ENCODE data around the gene SH3GL3. TPM values are rescaled to one million over a fixed set of nuclear protein-coding genes. Genes with fewer than 3 reads are reported as not detected.

The SH3GL3 gene
- polyA plus RNA-seq, 1 of the 3 experiments (the other 2 are of a cell fraction): not detected

DNA sequence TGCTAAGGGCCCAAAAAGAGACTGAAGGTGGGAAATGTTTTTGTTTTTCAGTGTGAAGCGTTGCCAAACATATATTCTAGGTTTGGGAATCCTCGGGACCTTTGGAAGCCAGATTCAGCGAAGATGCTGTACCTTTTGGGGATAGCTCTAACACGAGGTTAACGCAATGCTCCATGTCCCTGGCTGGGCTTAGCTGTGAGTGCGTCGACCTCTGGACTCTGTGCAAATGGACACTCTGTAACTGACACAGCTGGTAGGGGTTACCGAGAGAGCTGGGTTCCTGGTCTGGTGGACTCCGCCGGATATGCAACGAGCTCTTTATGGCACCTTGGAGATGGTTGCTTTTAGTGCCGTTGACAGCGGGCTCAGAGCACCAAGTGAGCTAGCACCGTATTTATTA is 724 bp upstream of the SH3GL3 start:
- TF ChIP-seq JUND (IDR thresholded peaks at IDR 0.05): no peak
- TF ChIP-seq YY1 (IDR thresholded peaks at IDR 0.05; ENCODE audit: low read depth): no peak
- no peak for TF ChIP-seq NRF1 (IDR thresholded peaks at IDR 0.05; ENCODE audit: low read depth, low read length)
- no peak for TF ChIP-seq TCF12 (IDR thresholded peaks at IDR 0.05)
- no peak for TF ChIP-seq FOSL2 (IDR thresholded peaks at IDR 0.05; ENCODE audit: borderline replicate concordance, low read depth)
- TF ChIP-seq MEF2A (IDR thresholded peaks at IDR 0.05; ENCODE audit: borderline replicate concordance, low read depth): no peak
- H3K9me3 ChIP-seq: no peaks in the 10 kb centered on the region
- no peaks in the 10 kb centered on the region for H3K36me3 ChIP-seq (replicated peaks in 1 of 2; ENCODE audit: control insufficient read depth in 1 of 2, insufficient read depth in 2 of 2, low read length in 1 of 2)
- no peaks in the 10 kb centered on the region for H3K9me2 ChIP-seq
- H3K79me2 ChIP-seq (ENCODE audit: insufficient read depth): no peaks in the 10 kb centered on the region
- H3K4me2 ChIP-seq: peak overlapping the region; percentile 87
- no peaks in the 10 kb centered on the region for H4K20me1 ChIP-seq (ENCODE audit: insufficient read depth)
- H3K4me3 ChIP-seq (ENCODE audit: low read depth in 2 of 2, low read length in 1 of 2): 0 out of 4 replicates have a peak overlapping the region, but pooled peaks of 1 of the 2 experiments have one; percentile 66
- no peak for DNase-seq
- H3K27ac ChIP-seq (ENCODE audit: low read depth in 2 of 2, low read length in 1 of 2): no peak overlapping the region
- peaks cover 15% of the 10 kb centered on the region for H3K27me3 ChIP-seq (ENCODE audit: insufficient read depth)
- H3K9ac ChIP-seq: no peak overlapping the region
- H3F3A ChIP-seq (replicated peaks; ENCODE audit: insufficient read depth): no peaks in the 10 kb centered on the region
- H3K4me1 ChIP-seq (ENCODE audit: control insufficient read depth in 1 of 2, insufficient read depth in 2 of 2, low read depth in 1 of 2, low read length in 1 of 2): peaks cover 0 to 2% of the 10 kb centered on the region in 2 experiments; a peak in 1 of 4 replicates
- POLR2A ChIA-PET: no interaction called here
- H2AFZ ChIP-seq (ENCODE audit: low read depth): no peak overlapping the region
- CTCF ChIA-PET: interaction anchor here (1.8 to 3.9 kb wide), 5 partner anchors 8 to 198 kb away, joined by 5 to 16 read pairs (median 8); no protein-coding TSS in a partner anchor
- 35% methylated on average over 12 of the region's 14 CpGs for WGBS (ENCODE audit: low lambda C conversion rate)

DNA sequence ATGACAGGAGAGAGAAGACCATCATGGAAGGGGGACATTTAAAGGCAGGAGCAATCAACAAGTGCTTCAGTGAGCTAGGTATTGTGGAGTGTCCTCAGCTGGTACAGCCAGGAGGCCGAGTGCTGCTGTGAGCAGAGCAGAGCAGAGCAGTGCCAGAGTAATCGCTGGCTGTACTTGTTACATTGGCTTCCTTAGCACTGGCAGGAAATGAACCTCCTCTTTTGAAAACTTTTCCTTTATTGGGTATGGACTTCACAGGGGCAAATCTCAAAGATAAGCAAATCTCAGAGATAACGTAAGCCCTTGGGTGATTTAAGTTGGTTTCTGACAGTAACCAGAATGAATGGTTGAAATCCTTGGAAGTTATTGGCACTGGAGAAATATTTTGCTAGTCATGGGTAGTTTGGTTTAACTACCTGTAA is 2.1 kb downstream of the SH3GL3 start:
- Histone ChIP-seq H3K79me2 (ENCODE audit: insufficient read depth) (no peaks in the 10 kb centered on the region), H3K4me2 (no peak overlapping the region), H3F3A (replicated peaks; ENCODE audit: insufficient read depth) (no peaks in the 10 kb centered on the region), H3K4me3 (ENCODE audit: low read depth in 2 of 2, low read length in 1 of 2) (no peak overlapping the region), H3K4me1 (ENCODE audit: control insufficient read depth in 1 of 2, insufficient read depth in 2 of 2, low read depth in 1 of 2, low read length in 1 of 2) (peaks cover 0 to 2% of the 10 kb centered on the region in 2 experiments; a peak in 1 of 4 replicates), H4K20me1 (ENCODE audit: insufficient read depth) (no peaks in the 10 kb centered on the region), H3K27ac (ENCODE audit: low read depth in 2 of 2, low read length in 1 of 2) (no peak overlapping the region), H3K9me2 (no peaks in the 10 kb centered on the region), H3K27me3 (ENCODE audit: insufficient read depth) (peaks cover 15% of the 10 kb centered on the region), H3K9me3 (no peaks in the 10 kb centered on the region), H3K9ac (no peak overlapping the region), H2AFZ (ENCODE audit: low read depth) (no peak overlapping the region), H3K36me3 (replicated peaks in 1 of 2; ENCODE audit: control insufficient read depth in 1 of 2, insufficient read depth in 2 of 2, low read length in 1 of 2) (no peaks in the 10 kb centered on the region)
- WGBS (ENCODE audit: low lambda C conversion rate): 20% methylated on average over 3 of the region's 3 CpGs
- DNase-seq: no peak
- TF ChIP-seq TCF12 (IDR thresholded peaks at IDR 0.05) (no peak), MXI1 (IDR thresholded peaks at IDR 0.05; ENCODE audit: low read depth, low read length) (no peak), NRF1 (IDR thresholded peaks at IDR 0.05; ENCODE audit: low read depth, low read length) (no peak), SIN3A (IDR thresholded peaks at IDR 0.05; ENCODE audit: borderline replicate concordance, low read depth, low read length) (no peak), NFIC (IDR thresholded peaks at IDR 0.05; ENCODE audit: borderline replicate concordance) (no peak), ELF1 (IDR thresholded peaks at IDR 0.05) (no peak), TAF1 (IDR thresholded peaks at IDR 0.05; ENCODE audit: borderline replicate concordance, low read depth, low read length) (no peak), SMC3 (IDR thresholded peaks at IDR 0.05; ENCODE audit: low read depth, low read length) (no peak), EZH2phosphoT487 (IDR thresholded peaks at IDR 0.05; ENCODE audit: borderline replicate concordance, low read depth) (no peak), POLR2AphosphoS5 (IDR thresholded peaks at IDR 0.05; ENCODE audit: low read depth, low read length) (no peak), JUND (IDR thresholded peaks at IDR 0.05) (no peak), GATA2 (CRISPR knock-in tag; IDR thresholded peaks at IDR 0.05) (no peak), FOXJ3 (CRISPR knock-in tag; IDR thresholded peaks at IDR 0.05) (no peak), RFX5 (IDR thresholded peaks at IDR 0.05; ENCODE audit: low read length) (no peak), YY1 (IDR thresholded peaks at IDR 0.05; ENCODE audit: low read depth) (no peak)
- TF ChIP-seq, protein P1, sequence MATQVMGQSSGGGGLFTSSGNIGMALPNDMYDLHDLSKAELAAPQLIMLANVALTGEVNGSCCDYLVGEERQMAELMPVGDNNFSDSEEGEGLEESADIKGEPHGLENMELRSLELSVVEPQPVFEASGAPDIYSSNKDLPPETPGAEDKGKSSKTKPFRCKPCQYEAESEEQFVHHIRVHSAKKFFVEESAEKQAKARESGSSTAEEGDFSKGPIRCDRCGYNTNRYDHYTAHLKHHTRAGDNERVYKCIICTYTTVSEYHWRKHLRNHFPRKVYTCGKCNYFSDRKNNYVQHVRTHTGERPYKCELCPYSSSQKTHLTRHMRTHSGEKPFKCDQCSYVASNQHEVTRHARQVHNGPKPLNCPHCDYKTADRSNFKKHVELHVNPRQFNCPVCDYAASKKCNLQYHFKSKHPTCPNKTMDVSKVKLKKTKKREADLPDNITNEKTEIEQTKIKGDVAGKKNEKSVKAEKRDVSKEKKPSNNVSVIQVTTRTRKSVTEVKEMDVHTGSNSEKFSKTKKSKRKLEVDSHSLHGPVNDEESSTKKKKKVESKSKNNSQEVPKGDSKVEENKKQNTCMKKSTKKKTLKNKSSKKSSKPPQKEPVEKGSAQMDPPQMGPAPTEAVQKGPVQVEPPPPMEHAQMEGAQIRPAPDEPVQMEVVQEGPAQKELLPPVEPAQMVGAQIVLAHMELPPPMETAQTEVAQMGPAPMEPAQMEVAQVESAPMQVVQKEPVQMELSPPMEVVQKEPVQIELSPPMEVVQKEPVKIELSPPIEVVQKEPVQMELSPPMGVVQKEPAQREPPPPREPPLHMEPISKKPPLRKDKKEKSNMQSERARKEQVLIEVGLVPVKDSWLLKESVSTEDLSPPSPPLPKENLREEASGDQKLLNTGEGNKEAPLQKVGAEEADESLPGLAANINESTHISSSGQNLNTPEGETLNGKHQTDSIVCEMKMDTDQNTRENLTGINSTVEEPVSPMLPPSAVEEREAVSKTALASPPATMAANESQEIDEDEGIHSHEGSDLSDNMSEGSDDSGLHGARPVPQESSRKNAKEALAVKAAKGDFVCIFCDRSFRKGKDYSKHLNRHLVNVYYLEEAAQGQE (IDR thresholded peaks at IDR 0.05; ENCODE audit: low read depth, low read length): no peak
- TF ChIP-seq, protein P2, sequence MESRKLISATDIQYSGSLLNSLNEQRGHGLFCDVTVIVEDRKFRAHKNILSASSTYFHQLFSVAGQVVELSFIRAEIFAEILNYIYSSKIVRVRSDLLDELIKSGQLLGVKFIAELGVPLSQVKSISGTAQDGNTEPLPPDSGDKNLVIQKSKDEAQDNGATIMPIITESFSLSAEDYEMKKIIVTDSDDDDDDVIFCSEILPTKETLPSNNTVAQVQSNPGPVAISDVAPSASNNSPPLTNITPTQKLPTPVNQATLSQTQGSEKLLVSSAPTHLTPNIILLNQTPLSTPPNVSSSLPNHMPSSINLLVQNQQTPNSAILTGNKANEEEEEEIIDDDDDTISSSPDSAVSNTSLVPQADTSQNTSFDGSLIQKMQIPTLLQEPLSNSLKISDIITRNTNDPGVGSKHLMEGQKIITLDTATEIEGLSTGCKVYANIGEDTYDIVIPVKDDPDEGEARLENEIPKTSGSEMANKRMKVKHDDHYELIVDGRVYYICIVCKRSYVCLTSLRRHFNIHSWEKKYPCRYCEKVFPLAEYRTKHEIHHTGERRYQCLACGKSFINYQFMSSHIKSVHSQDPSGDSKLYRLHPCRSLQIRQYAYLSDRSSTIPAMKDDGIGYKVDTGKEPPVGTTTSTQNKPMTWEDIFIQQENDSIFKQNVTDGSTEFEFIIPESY (IDR thresholded peaks at IDR 0.05; ENCODE audit: borderline replicate concordance, low read depth): no peak
- TF ChIP-seq, protein P3, sequence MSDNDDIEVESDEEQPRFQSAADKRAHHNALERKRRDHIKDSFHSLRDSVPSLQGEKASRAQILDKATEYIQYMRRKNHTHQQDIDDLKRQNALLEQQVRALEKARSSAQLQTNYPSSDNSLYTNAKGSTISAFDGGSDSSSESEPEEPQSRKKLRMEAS (IDR thresholded peaks at IDR 0.05; ENCODE audit: low read depth): no peak
- ChIA-PET CTCF (interaction anchor here (1.0 to 1.4 kb wide), 2 partner anchors 10 to 201 kb away, joined by 3 read pairs; no protein-coding TSS in a partner anchor), POLR2A (no interaction called here)

All from SK-N-SH (cell line).